HEK293 (cell line): Measurements from ENCODE around the gene MAN2A2.

ENCODE experiments used
- CTCF ChIA-PET: fragments of 350-600 bp; formaldehyde crosslinking; extraction: SDS; loops from one replicate; lab custom pipeline; 2021; ENCODE audit warnings: antibody characterized with exemption; lab: Yijun Ruan, JAX
- POLR2A ChIA-PET: fragments of 300-600 bp; formaldehyde crosslinking; extraction: SDS; loops from one replicate; lab custom pipeline; 2020; ENCODE audit warnings: antibody characterized with exemption, inconsistent platforms; lab: Yijun Ruan, JAX
- H3K27ac ChIP-seq: fragments of 200-500 bp; sonication (Bioruptor generic); 2 replicates; pipeline ENCODE4 v1.5.1; 2014; ENCODE audit warnings: low read depth, low read length, control low read depth, inconsistent platforms; ENCODE audit errors: extremely low read depth
- H3K36me3 ChIP-seq, 2 experiments: fragments of 200-500 bp in 1 of 2; sonication (Bioruptor generic) in 1 of 2; 1 replicate in 1 of 2; 2 replicates in 1 of 2; pipeline ENCODE4 v1.5.1; 2014 to 2017; ENCODE audit warnings: inconsistent platforms in 2 of 2, low read length in 2 of 2; ENCODE audit not compliant: control insufficient read depth in 2 of 2, insufficient read depth in 1 of 2
- H3K4me1 ChIP-seq: fragments of 200-500 bp; sonication (Bioruptor generic); 2 replicates; pipeline ENCODE4 v1.5.1; 2014; ENCODE audit warnings: mild to moderate bottlenecking, low read length, inconsistent platforms; ENCODE audit not compliant: control insufficient read depth, insufficient read depth
- H3K4me3 ChIP-seq: 2 replicates; pipeline ENCODE4 v1.5.1; 2011; ENCODE audit warnings: low read depth, mild to moderate bottlenecking, control low read depth, low read length, moderate library complexity
- H3K9me3 ChIP-seq: fragments of 200-500 bp; sonication (Bioruptor generic); 2 replicates; pipeline ENCODE4 v1.5.1; 2014; ENCODE audit warnings: low read depth, low read length, inconsistent platforms; ENCODE audit not compliant: control insufficient read depth, insufficient read depth
- GLI4 ChIP-seq: fragments of 450-650 bp; formaldehyde crosslinking; IDR thresholded peaks from 2 replicates; pipeline ENCODE4 v1.5.1; 2016; ENCODE audit warnings: missing biosample characterization, missing genetic modification characterization
- KLF16 ChIP-seq: fragments of 450-650 bp; formaldehyde crosslinking; IDR thresholded peaks from 2 replicates; pipeline ENCODE4 v1.5.1; 2017; ENCODE audit warnings: missing biosample characterization, missing genetic modification characterization
- OVOL3 ChIP-seq: fragments of 450-650 bp; formaldehyde crosslinking; IDR thresholded peaks from 2 replicates; pipeline ENCODE4 v1.5.1; 2016; ENCODE audit warnings: missing biosample characterization, missing genetic modification characterization
- PRDM2 ChIP-seq: fragments of 450-650 bp; formaldehyde crosslinking; IDR thresholded peaks from 2 replicates; pipeline ENCODE4 v1.5.1; 2016; ENCODE audit warnings: missing biosample characterization, missing genetic modification characterization, borderline replicate concordance
- REST ChIP-seq: fragments of 450-650 bp; formaldehyde crosslinking; IDR thresholded peaks from 2 replicates; pipeline ENCODE4 v1.5.1; 2016; ENCODE audit warnings: missing biosample characterization, missing genetic modification characterization
- YY1 ChIP-seq: fragments of 450-650 bp; formaldehyde crosslinking; IDR thresholded peaks from 2 replicates; pipeline ENCODE4 v1.5.1; 2018; ENCODE audit warnings: missing biosample characterization, missing genetic modification characterization
- ZBTB10 ChIP-seq: fragments of 450-650 bp; formaldehyde crosslinking; IDR thresholded peaks from 2 replicates; pipeline ENCODE4 v1.5.1; 2016; ENCODE audit warnings: missing biosample characterization, missing genetic modification characterization
- ZBTB17 ChIP-seq: fragments of 450-650 bp; formaldehyde crosslinking; IDR thresholded peaks from 2 replicates; pipeline ENCODE4 v1.5.1; 2016; ENCODE audit warnings: missing biosample characterization, missing genetic modification characterization
- ZBTB20 ChIP-seq: fragments of 450-650 bp; formaldehyde crosslinking; IDR thresholded peaks from 2 replicates; pipeline ENCODE4 v1.5.1; 2016; ENCODE audit warnings: missing biosample characterization, missing genetic modification characterization
- ZBTB21 ChIP-seq: fragments of 450-650 bp; formaldehyde crosslinking; IDR thresholded peaks from 2 replicates; pipeline ENCODE4 v1.5.1; 2017; ENCODE audit warnings: missing biosample characterization, missing genetic modification characterization
- ZNF140 ChIP-seq: fragments of 450-650 bp; formaldehyde crosslinking; IDR thresholded peaks from 2 replicates; pipeline ENCODE4 v1.5.1; 2016; ENCODE audit warnings: missing biosample characterization, missing genetic modification characterization
- ZNF169 ChIP-seq: fragments of 450-650 bp; formaldehyde crosslinking; IDR thresholded peaks from 2 replicates; pipeline ENCODE4 v1.5.1; 2016; ENCODE audit warnings: missing biosample characterization, missing genetic modification characterization
- ZNF174 ChIP-seq: fragments of 450-650 bp; formaldehyde crosslinking; IDR thresholded peaks from 2 replicates; pipeline ENCODE4 v1.5.0; 2017; ENCODE audit warnings: missing biosample characterization, mild to moderate bottlenecking, missing genetic modification characterization
- ZNF175 ChIP-seq: fragments of 450-650 bp; formaldehyde crosslinking; IDR thresholded peaks from 2 replicates; pipeline ENCODE4 v1.5.1; 2016; ENCODE audit warnings: missing biosample characterization, missing genetic modification characterization
- ZNF211 ChIP-seq: fragments of 450-650 bp; formaldehyde crosslinking; IDR thresholded peaks from 2 replicates; pipeline ENCODE4 v1.5.1; 2016; ENCODE audit warnings: low read depth, missing biosample characterization, missing genetic modification characterization
- ZNF239 ChIP-seq: fragments of 450-650 bp; formaldehyde crosslinking; IDR thresholded peaks from 2 replicates; pipeline ENCODE4 v1.5.1; 2016; ENCODE audit warnings: missing biosample characterization, missing genetic modification characterization
- ZNF311 ChIP-seq: fragments of 450-650 bp; formaldehyde crosslinking; IDR thresholded peaks from 2 replicates; pipeline ENCODE4 v1.5.1; 2017; ENCODE audit warnings: missing biosample characterization, missing genetic modification characterization, borderline replicate concordance
- ZNF366 ChIP-seq: fragments of 450-650 bp; formaldehyde crosslinking; conservative IDR thresholded peaks from 2 replicates; pipeline ENCODE4 v1.5.1; 2016; ENCODE audit warnings: missing biosample characterization, missing genetic modification characterization
- ZNF555 ChIP-seq: fragments of 450-650 bp; formaldehyde crosslinking; conservative IDR thresholded peaks from 2 replicates; pipeline ENCODE4 v1.5.1; 2017; ENCODE audit warnings: missing biosample characterization, mild to moderate bottlenecking, missing genetic modification characterization, inconsistent platforms
- ZNF585B ChIP-seq: fragments of 450-650 bp; formaldehyde crosslinking; IDR thresholded peaks from 2 replicates; pipeline ENCODE4 v1.5.1; 2016; ENCODE audit warnings: missing biosample characterization, missing genetic modification characterization
- ZNF670 ChIP-seq: fragments of 450-650 bp; formaldehyde crosslinking; IDR thresholded peaks from 2 replicates; pipeline ENCODE4 v1.5.1; 2016; ENCODE audit warnings: missing biosample characterization, missing genetic modification characterization, low read depth
- ZNF830 ChIP-seq: fragments of 450-650 bp; IDR thresholded peaks from 2 replicates; pipeline ENCODE4 v1.5.0; 2018; ENCODE audit warnings: missing biosample characterization, missing genetic modification characterization, low read depth, mild to moderate bottlenecking, moderate library complexity
- ZSCAN4 ChIP-seq: fragments of 450-650 bp; formaldehyde crosslinking; IDR thresholded peaks from 2 replicates; pipeline ENCODE4 v1.5.1; 2017; ENCODE audit warnings: missing biosample characterization, missing genetic modification characterization

The MAN2A2 gene

GRCh38 chr15:90915808-90916440 is 12.8 kb downstream of the MAN2A2 start:
- no peaks in the 10 kb centered on the region for H3K4me1 ChIP-seq
- POLR2A ChIA-PET = interaction anchor here (1.3 kb wide), 1 partner anchor 14 kb away, joined by 3 read pairs; no protein-coding TSS in a partner anchor
- peaks cover 34 to 98% of the 10 kb centered on the region in 2 experiments for H3K36me3 ChIP-seq
- H3K4me3 ChIP-seq = no peak overlapping the region
- TF ChIP-seq ZBTB17 = no peak
- no peak for TF ChIP-seq ZNF169
- TF ChIP-seq ZNF366 (tag by site-specific recombination) = no peak
- no peak for TF ChIP-seq ZNF670
- no peak for TF ChIP-seq ZSCAN4 (tag by site-specific recombination)
- TF ChIP-seq OVOL3 (tag by site-specific recombination) = no peak
- no peak for TF ChIP-seq PRDM2
- TF ChIP-seq ZNF211 (tag by site-specific recombination) = no peak
- no peak for TF ChIP-seq ZNF239
- TF ChIP-seq KLF16 (tag by site-specific recombination) = no peak
- TF ChIP-seq ZBTB21 (tag by site-specific recombination) = no peak
- no peak for TF ChIP-seq ZNF830 (tag by site-specific recombination)
- no peak for TF ChIP-seq REST (tag by site-specific recombination)
- no peak for TF ChIP-seq YY1 (tag by site-specific recombination)
- no peak overlapping the region for H3K27ac ChIP-seq
- no peaks in the 10 kb centered on the region for H3K9me3 ChIP-seq
- CTCF ChIA-PET = interaction anchor here (0.6 to 1.0 kb wide), 3 partner anchors 16 to 1364 kb away, joined by 3 to 4 read pairs (median 4); no protein-coding TSS in a partner anchor

GRCh38 chr15:90916461-90916860 is 13.4 kb downstream of the MAN2A2 start:
- H3K36me3 ChIP-seq = peaks cover 35 to 98% of the 10 kb centered on the region in 2 experiments
- CTCF ChIA-PET = interaction anchor here (0.7 kb wide), 1 partner anchor 9 kb away, joined by 3 read pairs; no protein-coding TSS in a partner anchor
- H3K4me1 ChIP-seq = no peaks in the 10 kb centered on the region
- no peak overlapping the region for H3K27ac ChIP-seq
- no peaks in the 10 kb centered on the region for H3K9me3 ChIP-seq
- no peak overlapping the region for H3K4me3 ChIP-seq
- POLR2A ChIA-PET = no interaction called here
- no peak for TF ChIP-seq ZNF175
- TF ChIP-seq ZNF585B (tag by site-specific recombination) = no peak
- no peak for TF ChIP-seq ZNF555 (tag by site-specific recombination)
- no peak for TF ChIP-seq ZNF311 (tag by site-specific recombination)
- TF ChIP-seq ZNF140 = no peak
- TF ChIP-seq ZBTB20 (tag by site-specific recombination) = no peak
- TF ChIP-seq GLI4 (tag by site-specific recombination) = no peak
- TF ChIP-seq ZBTB10 = no peak
- TF ChIP-seq ZNF174 (tag by site-specific recombination) = no peak
